Trophoblast cell (in vitro differentiated cells and primary cell): ENCODE measurements around the gene ARHGAP10.

Experiments used
- DNase-seq, 2 donors: peaks; one replicate each; pipeline ENCODE4 v3.0.0-alpha.2; 2016
- H2AFZ ChIP-seq: 2 replicates; pipeline ENCODE4 v1.6.1; 2013; ENCODE audit warnings: low read length, moderate library complexity, mild to moderate bottlenecking; ENCODE audit not compliant: insufficient read depth, poor library complexity
- H2AK5ac ChIP-seq: 2 replicates; pipeline ENCODE4 v1.6.1; 2013; ENCODE audit warnings: mild to moderate bottlenecking, low read length
- H2BK120ac ChIP-seq: 2 replicates; pipeline ENCODE4 v1.6.1; 2013; ENCODE audit warnings: low read length, mild to moderate bottlenecking, moderate library complexity; ENCODE audit not compliant: insufficient read depth, poor library complexity
- H2BK12ac ChIP-seq: 2 replicates; pipeline ENCODE4 v1.6.1; 2013; ENCODE audit warnings: mild to moderate bottlenecking, low read length, moderate library complexity
- H2BK5ac ChIP-seq: 2 replicates; pipeline ENCODE4 v1.6.1; 2013; ENCODE audit warnings: low read length, low read depth, moderate library complexity, mild to moderate bottlenecking; ENCODE audit not compliant: poor library complexity
- H3K14ac ChIP-seq: 2 replicates; pipeline ENCODE4 v1.6.1; 2013; ENCODE audit warnings: mild to moderate bottlenecking, low read length
- H3K18ac ChIP-seq: 2 replicates; pipeline ENCODE4 v1.6.1; 2013; ENCODE audit warnings: mild to moderate bottlenecking, low read length
- H3K23ac ChIP-seq: 2 replicates; pipeline ENCODE4 v1.6.1; 2013; ENCODE audit warnings: low read length
- H3K27ac ChIP-seq: 2 replicates; pipeline ENCODE4 v1.5.1; 2013; ENCODE audit warnings: low read depth, mild to moderate bottlenecking, inconsistent platforms, low read length, moderate library complexity
- H3K27me3 ChIP-seq: 2 replicates; pipeline ENCODE4 v1.6.1; 2013; ENCODE audit warnings: inconsistent platforms, mild to moderate bottlenecking, low read length, moderate library complexity; ENCODE audit not compliant: insufficient read depth
- H3K36me3 ChIP-seq, 2 experiments: 1 replicate in 1 of 2; 2 replicates in 1 of 2; pipeline ENCODE4 v1.6.1; 2013; ENCODE audit warnings: low read length in 2 of 2, mild to moderate bottlenecking in 2 of 2, moderate library complexity in 1 of 2; ENCODE audit not compliant: insufficient read depth in 2 of 2, control insufficient read depth in 1 of 2
- H3K4ac ChIP-seq: 2 replicates; pipeline ENCODE4 v1.6.1; 2013; ENCODE audit warnings: low read depth, mild to moderate bottlenecking, low read length, moderate library complexity
- H3K4me1 ChIP-seq, 2 experiments: 1 replicate in 1 of 2; 2 replicates in 1 of 2; pipeline ENCODE4 v1.6.1; 2013; ENCODE audit warnings: low read length in 2 of 2, mild to moderate bottlenecking in 2 of 2, moderate library complexity in 1 of 2; ENCODE audit not compliant: insufficient read depth in 2 of 2, control insufficient read depth in 1 of 2
- H3K4me2 ChIP-seq: 2 replicates; pipeline ENCODE4 v1.6.1; 2013; ENCODE audit warnings: inconsistent platforms, mild to moderate bottlenecking, low read length, moderate library complexity
- H3K4me3 ChIP-seq: 2 replicates; pipeline ENCODE4 v1.5.1; 2013; ENCODE audit warnings: mild to moderate bottlenecking, low read depth, low read length, inconsistent platforms
- H3K79me1 ChIP-seq: one replicate; pipeline ENCODE4 v1.6.1; 2013; ENCODE audit warnings: low read length
- H3K79me2 ChIP-seq: 2 replicates; pipeline ENCODE4 v1.6.1; 2013; ENCODE audit warnings: low read length, mild to moderate bottlenecking; ENCODE audit not compliant: control insufficient read depth, insufficient read depth, poor library complexity
- H3K9ac ChIP-seq: 2 replicates; pipeline ENCODE4 v1.6.1; 2013; ENCODE audit warnings: mild to moderate bottlenecking, low read length
- H3K9me3 ChIP-seq: 2 replicates; pipeline ENCODE4 v1.6.1; 2013; ENCODE audit warnings: low read depth, mild to moderate bottlenecking, control low read depth, inconsistent platforms, low read length; ENCODE audit not compliant: insufficient read depth
- H4K12ac ChIP-seq: 2 replicates; pipeline ENCODE4 v1.6.1; 2013; ENCODE audit warnings: low read depth, mild to moderate bottlenecking, low read length, moderate library complexity
- H4K8ac ChIP-seq: 2 replicates; pipeline ENCODE4 v1.6.1; 2013; ENCODE audit warnings: low read depth, mild to moderate bottlenecking, low read length, moderate library complexity
- H4K91ac ChIP-seq: one replicate; pipeline ENCODE4 v1.6.1; 2013; ENCODE audit warnings: low read depth, mild to moderate bottlenecking, low read length, moderate library complexity
- WGBS: extraction: QIAGEN DNeasy Blood & Tissue Kit; methylation state at CpG from one replicate; pipeline ENCODE4 v1.1.7; 2013; ENCODE audit warnings: missing lambda C conversion rate; ENCODE audit not compliant: insufficient read length, insufficient coverage; ENCODE audit errors: extremely low coverage; 5-methylcytosine and 5-hydroxymethylcytosine counted together

The ARHGAP10 gene

GRCh38 chr4:148057984-148058859 is 326.3 kb downstream of the ARHGAP10 start:
- Histone ChIP-seq H2BK5ac (no peak overlapping the region), H2BK120ac (no peak overlapping the region), H3K4me1 (peaks cover 2 to 11% of the 10 kb centered on the region in 2 experiments), H2BK12ac (no peak overlapping the region), H3K79me2 (no peaks in the 10 kb centered on the region), H2AFZ (no peak overlapping the region), H4K12ac (no peak overlapping the region), H4K8ac (no peak overlapping the region), H3K18ac (no peak overlapping the region), H4K91ac (no peak overlapping the region), H3K9me3 (no peaks in the 10 kb centered on the region), H3K4me2 (peak overlapping the region; percentile 11), H3K9ac (no peak overlapping the region), H3K79me1 (peaks cover 2% of the 10 kb centered on the region), H3K4me3 (no peak overlapping the region), H2AK5ac (no peak overlapping the region), H3K27me3 (no peaks in the 10 kb centered on the region), H3K27ac (peak overlapping the region; percentile 51), H3K4ac (no peak overlapping the region), H3K23ac (no peak overlapping the region), H3K14ac (no peak overlapping the region), H3K36me3 (peaks cover 2% of the 10 kb centered on the region in 2 experiments)
- DNase-seq: no peak
- no CpG with 5 or more reads among the region's 14 CpGs for WGBS

GRCh38 chr4:148059617-148060180 is 327.8 kb downstream of the ARHGAP10 start:
- no peak overlapping the region for H3K27ac ChIP-seq
- peaks cover 4 to 11% of the 10 kb centered on the region in 2 experiments for H3K4me1 ChIP-seq
- H3K4me2 ChIP-seq: no peak overlapping the region
- no peak overlapping the region for H2AFZ ChIP-seq
- no peak for DNase-seq
- H4K12ac ChIP-seq: no peak overlapping the region
- no peak overlapping the region for H3K23ac ChIP-seq
- peak overlapping the region; percentile 44 for H2AK5ac ChIP-seq
- H3K4me3 ChIP-seq: no peak overlapping the region
- peak overlapping the region; percentile 40 for H3K14ac ChIP-seq
- H3K4ac ChIP-seq: no peak overlapping the region
- H2BK12ac ChIP-seq: peak overlapping the region; percentile 80
- H2BK5ac ChIP-seq: no peak overlapping the region
- H3K18ac ChIP-seq: no peak overlapping the region
- peaks cover 5 to 8% of the 10 kb centered on the region in 2 experiments for H3K36me3 ChIP-seq
- peak overlapping the region; percentile 39 for H4K91ac ChIP-seq
- no peak overlapping the region for H4K8ac ChIP-seq
- peaks cover 2% of the 10 kb centered on the region for H3K79me1 ChIP-seq
- H3K9me3 ChIP-seq: no peaks in the 10 kb centered on the region
- no CpG with 5 or more reads among the region's 10 CpGs for WGBS
- H3K79me2 ChIP-seq: no peaks in the 10 kb centered on the region
- H3K27me3 ChIP-seq: no peaks in the 10 kb centered on the region
- H2BK120ac ChIP-seq: peak overlapping the region; percentile 67
- no peak overlapping the region for H3K9ac ChIP-seq

- H3K18ac ChIP-seq: no peak overlapping the region
These were observed 328.6 kb downstream of the ARHGAP10 start for GRCh38 chr4:148060264-148061140.

GRCh38 chr4:148061141-148061481 is 329.2 kb downstream of the ARHGAP10 start:
- H3K79me2 ChIP-seq: no peaks in the 10 kb centered on the region
- no peak overlapping the region for H2AFZ ChIP-seq
- no peak overlapping the region for H3K23ac ChIP-seq
- DNase-seq: no peak
- H3K79me1 ChIP-seq: peaks cover 2% of the 10 kb centered on the region
- no peak overlapping the region for H2AK5ac ChIP-seq
- no peaks in the 10 kb centered on the region for H3K9me3 ChIP-seq
- WGBS: no CpG with 5 or more reads among the region's 4 CpGs
- H2BK120ac ChIP-seq: no peak overlapping the region
- H4K12ac ChIP-seq: no peak overlapping the region
- H3K14ac ChIP-seq: no peak overlapping the region
- H2BK12ac ChIP-seq: no peak overlapping the region
- H3K27me3 ChIP-seq: no peaks in the 10 kb centered on the region
- H3K27ac ChIP-seq: no peak overlapping the region
- H3K18ac ChIP-seq: no peak overlapping the region
- no peak overlapping the region for H3K4me2 ChIP-seq
- H3K36me3 ChIP-seq: peaks cover 7 to 9% of the 10 kb centered on the region in 2 experiments
- H3K4me1 ChIP-seq: peaks cover 4 to 11% of the 10 kb centered on the region in 2 experiments
- H3K4me3 ChIP-seq: no peak overlapping the region
- H4K8ac ChIP-seq: no peak overlapping the region
- no peak overlapping the region for H2BK5ac ChIP-seq
- H4K91ac ChIP-seq: no peak overlapping the region
- H3K9ac ChIP-seq: no peak overlapping the region
- H3K4ac ChIP-seq: no peak overlapping the region

More at GRCh38 chr4:148060264-148061140, 328.6 kb downstream of the ARHGAP10 start:
- Histone ChIP-seq H2AFZ (no peak overlapping the region), H3K79me1 (peaks cover 2% of the 10 kb centered on the region), H2BK12ac (peak overlapping the region; percentile 16), H3K4me2 (no peak overlapping the region), H3K9me3 (no peaks in the 10 kb centered on the region), H3K79me2 (no peaks in the 10 kb centered on the region), H3K4me3 (no peak overlapping the region), H2BK120ac (no peak overlapping the region), H4K12ac (no peak overlapping the region), H3K4ac (no peak overlapping the region), H4K91ac (no peak overlapping the region), H3K14ac (no peak overlapping the region), H3K9ac (no peak overlapping the region), H4K8ac (no peak overlapping the region), H3K4me1 (peaks cover 4 to 11% of the 10 kb centered on the region in 2 experiments), H3K36me3 (peaks cover 5 to 8% of the 10 kb centered on the region in 2 experiments), H2BK5ac (no peak overlapping the region), H2AK5ac (no peak overlapping the region), H3K27ac (no peak overlapping the region), H3K27me3 (no peaks in the 10 kb centered on the region), H3K23ac (no peak overlapping the region)
- no CpG with 5 or more reads among the region's 13 CpGs for WGBS
- DNase-seq: no peak
